ENCODE results near the gene CNN2. TPM values are rescaled to one million over a fixed set of nuclear protein-coding genes. Genes with fewer than 3 reads are reported as not detected.
A peak's percentile ranks its signal among the peaks of the same experiment; 100 is the strongest.

Gene CNN2
- total and polyA plus RNA-seq, 2 of the 13 experiments (the other 11 are each of a cell fraction or from before 2014, with no cell fraction given), result 63.6 to 70.0 TPM

DNA sequence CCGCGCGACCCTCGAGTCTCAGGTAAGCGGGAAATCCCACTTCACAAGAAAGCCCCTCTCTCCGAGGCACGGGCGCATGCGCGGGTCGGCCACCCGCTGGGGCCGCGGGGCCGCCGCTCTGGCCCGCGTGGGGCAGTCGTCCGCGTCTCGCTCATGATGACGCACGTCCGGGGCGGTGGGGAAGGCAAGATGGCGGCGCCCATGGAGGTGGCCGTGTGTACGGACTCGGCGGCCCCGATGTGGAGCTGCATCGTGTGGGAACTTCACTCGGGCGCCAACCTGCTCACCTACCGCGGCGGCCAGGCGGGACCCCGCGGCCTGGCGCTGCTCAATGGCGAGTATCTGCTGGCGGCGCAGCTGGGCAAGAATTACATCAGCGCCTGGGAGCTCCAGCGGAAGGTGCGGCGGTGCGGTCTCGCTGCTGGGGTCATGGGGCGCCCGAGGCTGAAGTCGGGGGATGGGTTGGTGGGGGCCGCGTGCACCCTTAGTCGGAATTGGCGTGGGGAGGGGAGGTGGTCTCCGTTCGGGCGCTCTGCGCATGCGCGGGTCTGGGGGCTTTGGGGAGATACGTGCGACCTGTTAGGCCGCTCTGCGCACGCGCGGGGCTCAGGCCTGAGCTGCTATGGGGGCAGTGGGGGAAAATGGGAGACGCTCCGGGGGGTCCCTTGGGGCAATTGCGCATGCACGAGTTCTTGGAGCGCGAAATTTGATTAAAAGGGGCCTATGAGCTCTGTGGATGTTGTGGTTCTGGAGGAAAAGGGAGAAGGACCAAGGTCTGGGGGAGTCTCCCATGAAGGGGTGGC, 42.0 kb upstream of the CNN2 start, which contains the start of gene WDR18 (continued):
- TF ChIP-seq ZNF530 (CRISPR knock-in tag; IDR thresholded peaks at IDR 0.05; ENCODE audit: low read depth), result no peak
- no peak for TF ChIP-seq ZNF569 (CRISPR knock-in tag; IDR thresholded peaks at IDR 0.05; ENCODE audit: borderline replicate concordance)
- no peak for TF ChIP-seq NR2F6 (IDR thresholded peaks at IDR 0.05)
- 0 out of 2 replicates have a peak, but pooled peaks have one; percentile 46 for TF ChIP-seq NR2F6 (CRISPR knock-in tag; IDR thresholded peaks at IDR 0.05)
- TF ChIP-seq ZNF766 (CRISPR knock-in tag; IDR thresholded peaks at IDR 0.05; ENCODE audit: borderline replicate concordance), result peak; percentile 55; the same call in 1 of the 2 replicates
- peak; percentile 98 for TF ChIP-seq GABPB1 (CRISPR knock-in tag; IDR thresholded peaks at IDR 0.05)
- peak; percentile 66; the same call in 1 of the 2 replicates for TF ChIP-seq RXRA (CRISPR knock-in tag; IDR thresholded peaks at IDR 0.05)
- no peak for TF ChIP-seq PHF5A (CRISPR knock-in tag; IDR thresholded peaks at IDR 0.05; ENCODE audit: low read depth, unreplicated experiment)
- peak; percentile 57; the same call in 1 of the 2 replicates for TF ChIP-seq SNAPC5 (CRISPR knock-in tag; IDR thresholded peaks at IDR 0.05; ENCODE audit: borderline replicate concordance)
- TF ChIP-seq PCBP2 (optimal IDR thresholded peaks at IDR 0.05; ENCODE audit: low read depth, low read length, poor library complexity, severe bottlenecking), result no peak
- TF ChIP-seq ZNF224 (CRISPR knock-in tag; IDR thresholded peaks at IDR 0.05), result peak; percentile 83; the same call in 1 of the 2 replicates
- no peak for TF ChIP-seq NFAT5 (CRISPR knock-in tag; IDR thresholded peaks at IDR 0.05)
- TF ChIP-seq, protein P1, sequence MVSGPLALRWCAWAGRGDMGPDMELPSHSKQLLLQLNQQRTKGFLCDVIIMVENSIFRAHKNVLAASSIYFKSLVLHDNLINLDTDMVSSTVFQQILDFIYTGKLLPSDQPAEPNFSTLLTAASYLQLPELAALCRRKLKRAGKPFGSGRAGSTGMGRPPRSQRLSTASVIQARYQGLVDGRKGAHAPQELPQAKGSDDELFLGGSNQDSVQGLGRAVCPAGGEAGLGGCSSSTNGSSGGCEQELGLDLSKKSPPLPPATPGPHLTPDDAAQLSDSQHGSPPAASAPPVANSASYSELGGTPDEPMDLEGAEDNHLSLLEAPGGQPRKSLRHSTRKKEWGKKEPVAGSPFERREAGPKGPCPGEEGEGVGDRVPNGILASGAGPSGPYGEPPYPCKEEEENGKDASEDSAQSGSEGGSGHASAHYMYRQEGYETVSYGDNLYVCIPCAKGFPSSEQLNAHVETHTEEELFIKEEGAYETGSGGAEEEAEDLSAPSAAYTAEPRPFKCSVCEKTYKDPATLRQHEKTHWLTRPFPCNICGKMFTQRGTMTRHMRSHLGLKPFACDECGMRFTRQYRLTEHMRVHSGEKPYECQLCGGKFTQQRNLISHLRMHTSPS (CRISPR knock-in tag; IDR thresholded peaks at IDR 0.05; ENCODE audit: low read depth), result peak; percentile 25; the same call in 1 of the 2 replicates
- peak; percentile 80; the same call in 1 of the 2 replicates for TF ChIP-seq ZNF225 (CRISPR knock-in tag; IDR thresholded peaks at IDR 0.05)
- TF ChIP-seq SAP130 (CRISPR knock-in tag; IDR thresholded peaks at IDR 0.05; ENCODE audit: low read depth), result peak; percentile 92
- TF ChIP-seq ELF3 (CRISPR knock-in tag; IDR thresholded peaks at IDR 0.05), result 0 out of 2 replicates have a peak, but pooled peaks have one; percentile 21
- TF ChIP-seq MEIS1 (CRISPR knock-in tag; IDR thresholded peaks at IDR 0.05; ENCODE audit: borderline replicate concordance), result peak; percentile 36; the same call in 1 of the 2 replicates
- TF ChIP-seq POLR2AphosphoS5 (IDR thresholded peaks at IDR 0.05; ENCODE audit: low read depth, low read length), result peak; percentile 54
- TF ChIP-seq, protein P2, sequence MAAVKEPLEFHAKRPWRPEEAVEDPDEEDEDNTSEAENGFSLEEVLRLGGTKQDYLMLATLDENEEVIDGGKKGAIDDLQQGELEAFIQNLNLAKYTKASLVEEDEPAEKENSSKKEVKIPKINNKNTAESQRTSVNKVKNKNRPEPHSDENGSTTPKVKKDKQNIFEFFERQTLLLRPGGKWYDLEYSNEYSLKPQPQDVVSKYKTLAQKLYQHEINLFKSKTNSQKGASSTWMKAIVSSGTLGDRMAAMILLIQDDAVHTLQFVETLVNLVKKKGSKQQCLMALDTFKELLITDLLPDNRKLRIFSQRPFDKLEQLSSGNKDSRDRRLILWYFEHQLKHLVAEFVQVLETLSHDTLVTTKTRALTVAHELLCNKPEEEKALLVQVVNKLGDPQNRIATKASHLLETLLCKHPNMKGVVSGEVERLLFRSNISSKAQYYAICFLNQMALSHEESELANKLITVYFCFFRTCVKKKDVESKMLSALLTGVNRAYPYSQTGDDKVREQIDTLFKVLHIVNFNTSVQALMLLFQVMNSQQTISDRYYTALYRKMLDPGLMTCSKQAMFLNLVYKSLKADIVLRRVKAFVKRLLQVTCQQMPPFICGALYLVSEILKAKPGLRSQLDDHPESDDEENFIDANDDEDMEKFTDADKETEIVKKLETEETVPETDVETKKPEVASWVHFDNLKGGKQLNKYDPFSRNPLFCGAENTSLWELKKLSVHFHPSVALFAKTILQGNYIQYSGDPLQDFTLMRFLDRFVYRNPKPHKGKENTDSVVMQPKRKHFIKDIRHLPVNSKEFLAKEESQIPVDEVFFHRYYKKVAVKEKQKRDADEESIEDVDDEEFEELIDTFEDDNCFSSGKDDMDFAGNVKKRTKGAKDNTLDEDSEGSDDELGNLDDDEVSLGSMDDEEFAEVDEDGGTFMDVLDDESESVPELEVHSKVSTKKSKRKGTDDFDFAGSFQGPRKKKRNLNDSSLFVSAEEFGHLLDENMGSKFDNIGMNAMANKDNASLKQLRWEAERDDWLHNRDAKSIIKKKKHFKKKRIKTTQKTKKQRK (IDR thresholded peaks at IDR 0.05; ENCODE audit: low read length), result no peak

Measured in HepG2 (cell line).